K562 (cell line): ENCODE results near the gene CDKL5. TPM values are rescaled to one million over a fixed set of nuclear protein-coding genes. Genes with fewer than 3 reads are reported as not detected.

Experiments
- ATAC-seq: fragments of 200-7000 bp; cut with Tn5 transposase; 3 replicates; pipeline ENCODE4 v1.9.1; 2020; ENCODE audit warnings: moderate library complexity
- BruUV-seq: library from RNA; stranded (reverse); fragments of 400-500 nt; replicated peaks from 2 replicates; lab custom pipeline; 2021; lab: Mats Ljungman, UMichigan
- CTCF ChIA-PET: fragments of 300-600 bp; formaldehyde crosslinking; extraction: SDS; loops from one replicate; lab custom pipeline; 2021; ENCODE audit warnings: low intra/inter-chr PET ratio; lab: Yijun Ruan, JAX
- POLR2A ChIA-PET: fragments of 300-600, 350-650 bp; sonication (Branson Sonifier 250); formaldehyde crosslinking; extraction: SDS; loops from one replicate; lab custom pipeline; 2021; ENCODE audit warnings: antibody characterized with exemption, inconsistent platforms; lab: Yijun Ruan, JAX
- DNase-seq, 4 experiments: peaks; one replicate each; pipeline versions ENCODE4 v3.0.0 to v3.0.0-alpha.2; 2011 to 2018; ENCODE audit warnings: low spot score in 3 of 4, mixed read lengths in 3 of 4; ENCODE audit errors: extremely low read depth in 1 of 4
- FAIRE-seq: peaks from 2 replicates; lab custom pipeline; 2011; peaks lifted over from hg19 to GRCh38; lab: Jason Lieb, UNC
- H2AFZ ChIP-seq: 2 replicates; pipeline ENCODE4 v1.6.0; 2011; ENCODE audit warnings: low read depth, low read length, control low read depth, inconsistent platforms
- H3K27ac ChIP-seq: fragments of 200-600 bp; 3 replicates; pipeline ENCODE4 v1.8.0; 2011; ENCODE audit warnings: low read depth, mild to moderate bottlenecking, control low read depth, inconsistent platforms, low read length, moderate library complexity, mixed read lengths; ENCODE audit errors: extremely low read depth
- H3K27me3 ChIP-seq, 2 experiments: fragments of 300-600 bp in 1 of 2; 2 replicates in 1 of 2; 3 replicates in 1 of 2; pipeline versions ENCODE4 v1.6.0 to v1.8.0; 2011; ENCODE audit warnings: inconsistent platforms in 2 of 2, low read length in 2 of 2, mild to moderate bottlenecking in 1 of 2, mixed read lengths in 1 of 2, moderate library complexity in 1 of 2; ENCODE audit not compliant: control insufficient read depth in 2 of 2, insufficient read depth in 2 of 2
- H3K36me3 ChIP-seq: fragments of 300-600 bp; 3 replicates; pipeline ENCODE4 v1.8.0; 2011; ENCODE audit warnings: mild to moderate bottlenecking, low read length, inconsistent platforms; ENCODE audit not compliant: control insufficient read depth, insufficient read depth
- H3K4me1 ChIP-seq, 2 experiments: fragments of 200-600 bp in 1 of 2; replicated peaks in 1 of 2; 2 replicates in 1 of 2; 3 replicates in 1 of 2; pipeline versions ENCODE4 v1.5.1 to v1.8.0; 2011; ENCODE audit warnings: inconsistent platforms in 2 of 2, low read length in 2 of 2, mild to moderate bottlenecking in 1 of 2, mixed read lengths in 1 of 2, moderate library complexity in 1 of 2; ENCODE audit not compliant: control insufficient read depth in 2 of 2, insufficient read depth in 2 of 2
- H3K4me2 ChIP-seq: 2 replicates; pipeline ENCODE4 v1.6.1; 2011; ENCODE audit warnings: low read length, control low read depth, inconsistent platforms, mixed read lengths; ENCODE audit not compliant: insufficient read depth
- H3K4me3 ChIP-seq: fragments of 200-600 bp; sonication (generic), shearing (Covaris generic); 2 replicates; pipeline ENCODE4 v1.5.1; 2016; ENCODE audit warnings: control low read depth, inconsistent platforms
- H3K79me2 ChIP-seq: fragments of 200-600 bp; 3 replicates; pipeline ENCODE4 v1.8.0; 2011; ENCODE audit warnings: low read length, inconsistent platforms; ENCODE audit not compliant: control insufficient read depth, insufficient read depth
- H3K9ac ChIP-seq, 2 experiments: 2 replicates each; pipeline versions ENCODE4 v1.6.0 to v1.6.1; 2011; ENCODE audit warnings: low read depth in 2 of 2, low read length in 2 of 2, control low read depth in 1 of 2, inconsistent platforms in 1 of 2, mild to moderate bottlenecking in 1 of 2, mixed read lengths in 1 of 2; ENCODE audit not compliant: insufficient read depth in 1 of 2
- H3K9me1 ChIP-seq: one replicate; pipeline ENCODE4 v1.6.0; 2011; ENCODE audit warnings: inconsistent platforms, mild to moderate bottlenecking, low read length, moderate library complexity; ENCODE audit not compliant: control insufficient read depth, insufficient read depth
- H3K9me3 ChIP-seq: replicated peaks from 2 replicates; pipeline ENCODE4 v1.5.1; 2011; ENCODE audit warnings: low read depth, low read length, inconsistent platforms; ENCODE audit not compliant: control insufficient read depth, insufficient read depth
- H4K20me1 ChIP-seq: replicated peaks from 2 replicates; pipeline ENCODE4 v1.6.1; 2011; ENCODE audit warnings: low read length, inconsistent platforms, mixed read lengths; ENCODE audit not compliant: control insufficient read depth, insufficient read depth
- CBX8 ChIP-seq: fragments of 200-600 bp; sonication (generic); IDR thresholded peaks from 2 replicates; pipeline ENCODE4 v1.6.1; 2012; ENCODE audit warnings: borderline replicate concordance, mixed run types, low read depth, mild to moderate bottlenecking, moderate library complexity, mixed read lengths, low read length, control low read depth, inconsistent platforms; ENCODE audit not compliant: poor library complexity, severe bottlenecking; ENCODE audit errors: extremely low read depth
- CHD2 ChIP-seq: IDR thresholded peaks from 2 replicates; pipeline ENCODE4 v1.6.1; 2011; ENCODE audit warnings: low read depth, low read length
- HMGN3 ChIP-seq: IDR thresholded peaks from 2 replicates; pipeline ENCODE4 v1.6.1; 2011; ENCODE audit warnings: borderline replicate concordance, low read depth, mild to moderate bottlenecking, mixed read lengths, low read length; ENCODE audit not compliant: insufficient read length; ENCODE audit errors: extremely low read depth
- HNRNPLL ChIP-seq: fragments of 200-400 bp; formaldehyde crosslinking; IDR thresholded peaks from 2 replicates; pipeline ENCODE4 v1.6.1; 2017; ENCODE audit warnings: low read length, low read depth, mild to moderate bottlenecking; ENCODE audit not compliant: poor library complexity, severe bottlenecking
- HSF4 ChIP-seq: fragments of 250-450 bp; sonication (Bioruptor Pico); IDR thresholded peaks from 2 replicates; pipeline ENCODE4 v2.1.2; 2022; ENCODE audit warnings: mild to moderate bottlenecking, moderate library complexity, borderline replicate concordance
- NCOA2 ChIP-seq, 2 experiments: fragments of 450-650 bp; IDR thresholded peaks; 2 replicates each; pipeline ENCODE4 v1.6.1; 2018; ENCODE audit warnings: mild to moderate bottlenecking in 2 of 2, moderate library complexity in 1 of 2; ENCODE audit not compliant: partially characterized antibody in 2 of 2
- RUNX1 ChIP-seq: sonication (generic); IDR thresholded peaks from 2 replicates; pipeline ENCODE4 v1.6.1; 2016; ENCODE audit warnings: antibody characterized with exemption, low read depth
- THRAP3 ChIP-seq: fragments of 450-650 bp; IDR thresholded peaks from 2 replicates; pipeline ENCODE4 v1.6.1; 2016; ENCODE audit warnings: mild to moderate bottlenecking, inconsistent platforms, borderline replicate concordance
- WGBS: fragments of 100-300 bp; shearing (Covaris generic); methylation state at CpG from one replicate; pipeline ENCODE4 v1.1.6; 2016; ENCODE audit warnings: low coverage, mixed read lengths; ENCODE audit not compliant: insufficient coverage; ENCODE audit errors: missing lambda C conversion rate; 5-methylcytosine and 5-hydroxymethylcytosine counted together
- in situ Hi-C: fragments of 300-500 bp; cut with MboI; formaldehyde crosslinking; loops from 4 replicates; pipeline ENCODE4 v1.15.0; 2018; ENCODE audit warnings: inconsistent platforms, mixed read lengths
- intact Hi-C: fragments of 100-400 bp; cut with micrococcal nuclease; formaldehyde crosslinking; loops from 2 replicates; pipeline ENCODE4 v1.14.2; 2022
- polyA plus RNA-seq, 8 experiments: library from polyadenylated mRNA; depleted of rRNA in 4 of 8; stranded (reverse) in 5 of 8; unstranded in 3 of 8; fragments of >200 nt; fragmentation: Nextera tagmentation in 2 of 8; fragmentation: Illumina TruSeq in 1 of 8; extraction: Ambion mirVana in 2 of 8; extraction: Trizol in 1 of 8; gene quantifications; 2 replicates each; pipeline versions ENCODE4 v1.2.1 to v1.2.3, GENCODE V29; 2011 to 2014; ENCODE audit warnings: inconsistent platforms in 1 of 8, missing spikeins in 1 of 8
- total RNA-seq, 7 experiments: library from RNA; depleted of rRNA in 6 of 7; stranded (reverse); fragments of >200 nt in 6 of 7; fragmentation: Illumina TruSeq in 2 of 7; extraction: Trizol in 2 of 7; gene quantifications; 2 replicates each; pipeline versions ENCODE4 v1.2.1 to v1.2.3, GENCODE V29; 2011 to 2021; ENCODE audit warnings: low replicate concordance in 1 of 7
- TF ChIP-seq, protein P1 (sequence below): IDR thresholded peaks from 2 replicates; pipeline ENCODE4 v1.6.1; 2011; ENCODE audit warnings: borderline replicate concordance, low read depth, mild to moderate bottlenecking, moderate library complexity, low read length; ENCODE audit not compliant: insufficient read depth, poor library complexity, severe bottlenecking
- TF ChIP-seq, protein P2 (sequence below), 2 experiments: fragments of 450-650 bp in 1 of 2; sonication (generic) in 1 of 2; formaldehyde crosslinking; conservative IDR thresholded peaks; 2 replicates each; pipeline versions ENCODE4 v1.4.0 to v1.8.1; 2020 to 2022; ENCODE audit warnings: mild to moderate bottlenecking in 1 of 2, missing genetic modification reagents in 1 of 2
- TF ChIP-seq, protein P3 (sequence below): fragments of 450-650 bp; formaldehyde crosslinking; IDR thresholded peaks from 2 replicates; pipeline ENCODE4 v1.4.0; 2022; ENCODE audit warnings: missing genetic modification characterization

CDKL5 gene
- total and polyA plus RNA-seq, 9 of the 15 experiments (the other 6 are each of a cell fraction or from before 2014, with no cell fraction given) = under 0.01 to 0.21 (median 0.04) TPM

GRCh38 chrX:18617407-18617750, 192.0 kb downstream of the CDKL5 start:
- CTCF ChIA-PET = no interaction called here
- no peak overlapping the region for H3K27ac ChIP-seq
- H3K9me3 ChIP-seq = no peaks in the 10 kb centered on the region
- no peaks in the 10 kb centered on the region for H3K9me1 ChIP-seq
- FAIRE-seq = no peak
- H3K79me2 ChIP-seq = no peaks in the 10 kb centered on the region
- intact Hi-C loops (no loop called here), in situ Hi-C loops (no loop called here)
- POLR2A ChIA-PET = no interaction called here
- H3K4me3 ChIP-seq = no peak overlapping the region
- WGBS = 0% methylated on average over 5 of the region's 5 CpGs
- DNase-seq = no peak
- no peaks in the 10 kb centered on the region for H4K20me1 ChIP-seq
- no TSS peak for BruUV-seq
- no peak for ATAC-seq
- H3K9ac ChIP-seq = no peak overlapping the region
- H3K4me1 ChIP-seq = no peaks in the 10 kb centered on the region
- no peaks in the 10 kb centered on the region for H3K36me3 ChIP-seq
- no peaks in the 10 kb centered on the region; a peak in 1 of 5 replicates for H3K27me3 ChIP-seq
- H3K4me2 ChIP-seq = no peak overlapping the region
- H2AFZ ChIP-seq = no peak overlapping the region
- no peak for TF ChIP-seq CBX8
- TF ChIP-seq THRAP3 = no peak
- TF ChIP-seq NCOA2 (IDR thresholded peaks at IDR 0.05; ENCODE audit: partially characterized antibody in 2 of 2) = no peak
- TF ChIP-seq, protein P1, sequence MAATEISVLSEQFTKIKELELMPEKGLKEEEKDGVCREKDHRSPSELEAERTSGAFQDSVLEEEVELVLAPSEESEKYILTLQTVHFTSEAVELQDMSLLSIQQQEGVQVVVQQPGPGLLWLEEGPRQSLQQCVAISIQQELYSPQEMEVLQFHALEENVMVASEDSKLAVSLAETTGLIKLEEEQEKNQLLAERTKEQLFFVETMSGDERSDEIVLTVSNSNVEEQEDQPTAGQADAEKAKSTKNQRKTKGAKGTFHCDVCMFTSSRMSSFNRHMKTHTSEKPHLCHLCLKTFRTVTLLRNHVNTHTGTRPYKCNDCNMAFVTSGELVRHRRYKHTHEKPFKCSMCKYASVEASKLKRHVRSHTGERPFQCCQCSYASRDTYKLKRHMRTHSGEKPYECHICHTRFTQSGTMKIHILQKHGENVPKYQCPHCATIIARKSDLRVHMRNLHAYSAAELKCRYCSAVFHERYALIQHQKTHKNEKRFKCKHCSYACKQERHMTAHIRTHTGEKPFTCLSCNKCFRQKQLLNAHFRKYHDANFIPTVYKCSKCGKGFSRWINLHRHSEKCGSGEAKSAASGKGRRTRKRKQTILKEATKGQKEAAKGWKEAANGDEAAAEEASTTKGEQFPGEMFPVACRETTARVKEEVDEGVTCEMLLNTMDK = no peak
- no peak for TF ChIP-seq HMGN3
- TF ChIP-seq, protein P2, sequence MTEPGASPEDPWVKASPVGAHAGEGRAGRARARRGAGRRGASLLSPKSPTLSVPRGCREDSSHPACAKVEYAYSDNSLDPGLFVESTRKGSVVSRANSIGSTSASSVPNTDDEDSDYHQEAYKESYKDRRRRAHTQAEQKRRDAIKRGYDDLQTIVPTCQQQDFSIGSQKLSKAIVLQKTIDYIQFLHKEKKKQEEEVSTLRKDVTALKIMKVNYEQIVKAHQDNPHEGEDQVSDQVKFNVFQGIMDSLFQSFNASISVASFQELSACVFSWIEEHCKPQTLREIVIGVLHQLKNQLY (CRISPR knock-in tag; conservative IDR thresholded peaks at IDR 0.05) = no peak
- no peak for TF ChIP-seq HNRNPLL
- TF ChIP-seq HSF4 (CRISPR knock-in tag) = no peak
- TF ChIP-seq, protein P3, sequence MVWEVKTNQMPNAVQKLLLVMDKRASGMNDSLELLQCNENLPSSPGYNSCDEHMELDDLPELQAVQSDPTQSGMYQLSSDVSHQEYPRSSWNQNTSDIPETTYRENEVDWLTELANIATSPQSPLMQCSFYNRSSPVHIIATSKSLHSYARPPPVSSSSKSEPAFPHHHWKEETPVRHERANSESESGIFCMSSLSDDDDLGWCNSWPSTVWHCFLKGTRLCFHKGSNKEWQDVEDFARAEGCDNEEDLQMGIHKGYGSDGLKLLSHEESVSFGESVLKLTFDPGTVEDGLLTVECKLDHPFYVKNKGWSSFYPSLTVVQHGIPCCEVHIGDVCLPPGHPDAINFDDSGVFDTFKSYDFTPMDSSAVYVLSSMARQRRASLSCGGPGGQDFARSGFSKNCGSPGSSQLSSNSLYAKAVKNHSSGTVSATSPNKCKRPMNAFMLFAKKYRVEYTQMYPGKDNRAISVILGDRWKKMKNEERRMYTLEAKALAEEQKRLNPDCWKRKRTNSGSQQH (CRISPR knock-in tag) = no peak
- TF ChIP-seq RUNX1 = no peak
- TF ChIP-seq CHD2 = no peak
